Head of caudate nucleus (tissue), 42 donors: ENCODE results near the gene PROM2.
A peak's percentile ranks its signal among the peaks of the same experiment; 100 is the strongest.

Source experiments
- DNase-seq, 42 donors: peaks; one replicate each; pipeline versions ENCODE4 v3.0.0 to v3.0.0-alpha.2; 2020 to 2021; ENCODE audit warnings: mixed read lengths in 7 of 42
- intact Hi-C: fragments of 100-400 bp; cut with DNase I; formaldehyde crosslinking; loops from one replicate; pipeline ENCODE4 v1.15.0; 2022

PROM2 gene

GRCh38 chr2:95267458-95268210 is 6.6 kb upstream of the PROM2 start:
- intact Hi-C loops = loop anchor here (5.0 kb wide), 1 partner anchor 105 kb away; no protein-coding TSS in a partner anchor
- peak in 19 of 42 donors; percentile 0 to 22 (median 10) for DNase-seq

- peak in 23 of 42 donors; percentile 1 to 34 (median 6) for DNase-seq
- intact Hi-C loops = loop anchor here (5.0 kb wide), 1 partner anchor 104 kb away; no protein-coding TSS in a partner anchor
These were observed 5.8 kb upstream of the PROM2 start for GRCh38 chr2:95268211-95269035.

GRCh38 chr2:95269036-95269680 is 5.1 kb upstream of the PROM2 start:
- intact Hi-C loops = loop anchor here (5.0 kb wide), 1 partner anchor 103 kb away; no protein-coding TSS in a partner anchor
- DNase-seq = peak in 23 of 42 donors; percentile 0 to 35 (median 9)

GRCh38 chr2:95269745-95270144 is 4.5 kb upstream of the PROM2 start:
- peak in 21 of 42 donors; percentile 3 to 36 (median 13) for DNase-seq
- intact Hi-C loops = loop anchor here (5.0 kb wide), 1 partner anchor 103 kb away; no protein-coding TSS in a partner anchor

- intact Hi-C loops = no loop called here
- DNase-seq = peak in 25 of 42 donors; percentile 1 to 37 (median 8)
These were observed 3.6 kb upstream of the PROM2 start for GRCh38 chr2:95270541-95271081.

- intact Hi-C loops = no loop called here
- peak in 23 of 42 donors; percentile 0 to 33 (median 6) for DNase-seq
These were observed 2.8 kb upstream of the PROM2 start for GRCh38 chr2:95271381-95271971.

- peak in 19 of 42 donors; percentile 1 to 37 (median 6) for DNase-seq
- intact Hi-C loops = no loop called here
These were observed 1.9 kb upstream of the PROM2 start for GRCh38 chr2:95272299-95272751.

- intact Hi-C loops = no loop called here
- DNase-seq = peak in 11 of 42 donors; percentile 1 to 22 (median 3)
These were observed 1.5 kb upstream of the PROM2 start for GRCh38 chr2:95272781-95273180.

- intact Hi-C loops = no loop called here
- DNase-seq = peak in 18 of 42 donors; percentile 1 to 31 (median 11)
These were observed 521 bp upstream of the PROM2 start for GRCh38 chr2:95273566-95274290.

- peak in 10 of 42 donors; percentile 1 to 17 (median 4) for DNase-seq
- intact Hi-C loops = no loop called here
These were observed 884 bp downstream of the PROM2 start for GRCh38 chr2:95275151-95275515.

GRCh38 chr2:95275601-95276243 is 1.5 kb downstream of the PROM2 start:
- intact Hi-C loops = no loop called here
- peak in 8 of 42 donors; percentile 2 to 25 (median 14) for DNase-seq

GRCh38 chr2:95276244-95276887 is 2.1 kb downstream of the PROM2 start:
- intact Hi-C loops = no loop called here
- DNase-seq = peak in 5 of 42 donors; percentile 2 to 39 (median 8)

GRCh38 chr2:95276888-95277245 is 2.6 kb downstream of the PROM2 start:
- peak in 3 of 42 donors; percentile 1 to 21 (median 9) for DNase-seq
- intact Hi-C loops = no loop called here

- DNase-seq = peak in 3 of 42 donors; percentile 1 to 9 (median 8)
- intact Hi-C loops = no loop called here
These were observed 3.1 kb downstream of the PROM2 start for GRCh38 chr2:95277246-95277906.

- intact Hi-C loops = no loop called here
- peak in 1 of 42 donors; percentile 2 for DNase-seq
These were observed 3.8 kb downstream of the PROM2 start for GRCh38 chr2:95278051-95278471.

GRCh38 chr2:95278637-95279225 is 4.5 kb downstream of the PROM2 start:
- DNase-seq = no peak
- intact Hi-C loops = no loop called here
